HG03103 (cell line): ENCODE results near the gene RTP1.
"Not testable (repeated sequence)": the region's sequence is repeated elsewhere in the genome, so short reads cannot be mapped to it uniquely, and the experiment has no call there.

Source experiments
- ATAC-seq: cut with Tn5 transposase; IDR thresholded peaks from one replicate; pipeline ENCODE4 v1.9.1; 2021; ENCODE audit warnings: low read depth; ENCODE audit not compliant: unreplicated experiment

Gene RTP1

GRCh38 chr3:187197335-187197649 lies at the start of gene RTP1:
TSS of gene RTP1 (plus strand) at chr3:187197486. CDS start at chr3:187197516, 30 bp downstream.
- ATAC-seq: no peak

GRCh38 chr3:187150186-187150585 lies 47.1 kb upstream of the RTP1 start:
- no peak for ATAC-seq

GRCh38 chr3:187150599-187150998 lies 46.7 kb upstream of the RTP1 start:
- no peak for ATAC-seq

GRCh38 chr3:187161556-187161955 lies 35.7 kb upstream of the RTP1 start:
- ATAC-seq: no peak

- no peak for ATAC-seq
Observed at GRCh38 chr3:187162265-187162953, 34.9 kb upstream of the RTP1 start.

- no peak for ATAC-seq
Observed at GRCh38 chr3:187165144-187165543, 32.1 kb upstream of the RTP1 start.

- ATAC-seq: no peak
Observed at GRCh38 chr3:187166750-187167149, 30.5 kb upstream of the RTP1 start.

GRCh38 chr3:187167777-187168176 lies 29.5 kb upstream of the RTP1 start:
- no peak for ATAC-seq

GRCh38 chr3:187169231-187169960 lies 27.9 kb upstream of the RTP1 start:
- no peak for ATAC-seq

- ATAC-seq: not testable (repeated sequence)
Observed at GRCh38 chr3:187170911-187171310, 26.4 kb upstream of the RTP1 start.

GRCh38 chr3:187172929-187173328 lies 24.4 kb upstream of the RTP1 start:
- ATAC-seq: no peak

- no peak for ATAC-seq
Observed at GRCh38 chr3:187181454-187182170, 15.7 kb upstream of the RTP1 start.

- ATAC-seq: no peak
Observed at GRCh38 chr3:187183210-187183862, 13.9 kb upstream of the RTP1 start.

- no peak for ATAC-seq
Observed at GRCh38 chr3:187183903-187184302, 13.4 kb upstream of the RTP1 start.

- ATAC-seq: no peak
Observed at GRCh38 chr3:187185759-187186158, 11.5 kb upstream of the RTP1 start.

- no peak for ATAC-seq
Observed at GRCh38 chr3:187186375-187186774, 10.9 kb upstream of the RTP1 start.

- no peak for ATAC-seq
Observed at GRCh38 chr3:187186801-187187421, 10.4 kb upstream of the RTP1 start.

- no peak for ATAC-seq
Observed at GRCh38 chr3:187188931-187189330, 8.4 kb upstream of the RTP1 start.

- no peak for ATAC-seq
Observed at GRCh38 chr3:187191271-187191670, 6.0 kb upstream of the RTP1 start.

- ATAC-seq: no peak
Observed at GRCh38 chr3:187193181-187193580, 4.1 kb upstream of the RTP1 start.
